IMR-90 (cell line): Measurements from ENCODE around the gene TXNDC11. TPM values are rescaled to one million over a fixed set of nuclear protein-coding genes. Genes with fewer than 3 reads are reported as not detected.

Source experiments
- ATAC-seq: fragments of 200-7000 bp; cut with Tn5 transposase; 2 replicates; pipeline ENCODE4 v1.9.1; 2020; ENCODE audit warnings: low read depth, mild to moderate bottlenecking, moderate library complexity
- BruUV-seq: library from RNA; stranded (reverse); fragments of 400-500 nt; replicated peaks from 2 replicates; lab custom pipeline; 2021; lab: Mats Ljungman, UMichigan
- CTCF ChIA-PET: fragments of 300-600 bp; formaldehyde crosslinking; extraction: SDS; loops from one replicate; lab custom pipeline; 2021; ENCODE audit warnings: antibody characterized with exemption; lab: Yijun Ruan, JAX
- POLR2A ChIA-PET: fragments of 300-600 bp; sonication (Branson Sonifier 250); formaldehyde crosslinking; loops from one replicate; lab custom pipeline; 2022; ENCODE audit warnings: antibody characterized with exemption; ENCODE audit not compliant: unreplicated experiment; lab: Charles Lee
- DNase-seq: peaks from one replicate; pipeline ENCODE4 v3.0.0; 2013
- H2AFZ ChIP-seq: replicated peaks from 2 replicates; pipeline ENCODE3; 2013; ENCODE audit warnings: low read length, mild to moderate bottlenecking; ENCODE audit not compliant: poor library complexity
- H2AK5ac ChIP-seq: 2 replicates; pipeline ENCODE4 v1.6.1; 2013; ENCODE audit warnings: low read depth, low read length, inconsistent platforms
- H2AK9ac ChIP-seq: replicated peaks from 2 replicates; pipeline ENCODE3; 2013; ENCODE audit warnings: mild to moderate bottlenecking, low read depth, low read length, moderate library complexity; ENCODE audit not compliant: poor library complexity
- H2BK120ac ChIP-seq: 2 replicates; pipeline ENCODE4 v1.6.1; 2013; ENCODE audit warnings: low read depth, low read length, inconsistent platforms
- H2BK15ac ChIP-seq: 3 replicates; pipeline ENCODE4 v1.6.1; 2013; ENCODE audit warnings: low read depth, low read length, inconsistent platforms
- H2BK20ac ChIP-seq: 2 replicates; pipeline ENCODE4 v1.6.1; 2013; ENCODE audit warnings: low read depth, mild to moderate bottlenecking, inconsistent platforms, low read length, moderate library complexity
- H2BK5ac ChIP-seq: 2 replicates; pipeline ENCODE4 v1.6.1; 2013; ENCODE audit warnings: mild to moderate bottlenecking, low read depth, low read length, inconsistent platforms; ENCODE audit not compliant: poor library complexity, severe bottlenecking
- H3K14ac ChIP-seq: replicated peaks from 2 replicates; pipeline ENCODE4 v1.6.1; 2013; ENCODE audit warnings: low read depth, low read length, inconsistent platforms
- H3K18ac ChIP-seq: 2 replicates; pipeline ENCODE4 v1.6.1; 2013; ENCODE audit warnings: low read depth, low read length, control low read depth
- H3K23ac ChIP-seq: 2 replicates; pipeline ENCODE4 v1.6.1; 2013; ENCODE audit warnings: low read depth, low read length, inconsistent platforms
- H3K27ac ChIP-seq: 2 replicates; pipeline ENCODE4 v1.5.1; 2013; ENCODE audit warnings: mild to moderate bottlenecking, control low read depth, low read length; ENCODE audit not compliant: insufficient read depth
- H3K27me3 ChIP-seq: 2 replicates; pipeline ENCODE4 v1.6.1; 2013; ENCODE audit warnings: low read length; ENCODE audit not compliant: control insufficient read depth, insufficient read depth
- H3K36me3 ChIP-seq: 2 replicates; pipeline ENCODE4 v1.6.1; 2013; ENCODE audit warnings: low read length, mixed read lengths; ENCODE audit not compliant: control insufficient read depth, insufficient read depth
- H3K4ac ChIP-seq: 2 replicates; pipeline ENCODE4 v1.6.1; 2013; ENCODE audit warnings: low read depth, low read length, inconsistent platforms
- H3K4me1 ChIP-seq: 2 replicates; pipeline ENCODE4 v1.6.1; 2013; ENCODE audit warnings: low read length, mixed read lengths; ENCODE audit not compliant: control insufficient read depth, insufficient read depth
- H3K4me2 ChIP-seq: 2 replicates; pipeline ENCODE4 v1.6.1; 2013; ENCODE audit warnings: low read depth, mild to moderate bottlenecking, control low read depth, low read length, moderate library complexity
- H3K4me3 ChIP-seq: 2 replicates; pipeline ENCODE4 v1.5.1; 2013; ENCODE audit warnings: low read depth, mild to moderate bottlenecking, control low read depth, low read length, moderate library complexity; ENCODE audit not compliant: insufficient read depth
- H3K56ac ChIP-seq: 2 replicates; pipeline ENCODE4 v1.6.1; 2013; ENCODE audit warnings: low read length, inconsistent platforms; ENCODE audit not compliant: insufficient read depth; ENCODE audit errors: extremely low read depth
- H3K79me1 ChIP-seq, 2 experiments: 2 replicates each; pipeline ENCODE4 v1.6.1; 2013; ENCODE audit warnings: low read length in 2 of 2, inconsistent platforms in 1 of 2, low read depth in 1 of 2
- H3K9ac ChIP-seq: 2 replicates; pipeline ENCODE4 v1.6.1; 2013; ENCODE audit warnings: low read depth, low read length, control low read depth
- H3K9me1 ChIP-seq: 2 replicates; pipeline ENCODE4 v1.6.1; 2013; ENCODE audit warnings: low read length, inconsistent platforms; ENCODE audit not compliant: insufficient read depth
- H3K9me3 ChIP-seq: 2 replicates; pipeline ENCODE4 v1.6.1; 2013; ENCODE audit warnings: low read length; ENCODE audit not compliant: control insufficient read depth, insufficient read depth
- H4K20me1 ChIP-seq: 2 replicates; pipeline ENCODE4 v1.6.1; 2013; ENCODE audit warnings: low read length, inconsistent platforms; ENCODE audit not compliant: insufficient read depth
- H4K5ac ChIP-seq: 2 replicates; pipeline ENCODE4 v1.6.1; 2013; ENCODE audit warnings: mild to moderate bottlenecking, low read depth, low read length, control low read depth
- H4K8ac ChIP-seq, 2 experiments: 2 replicates each; pipeline ENCODE4 v1.6.1; 2013; ENCODE audit warnings: low read depth in 2 of 2, low read length in 2 of 2, control low read depth in 1 of 2, inconsistent platforms in 1 of 2
- H4K91ac ChIP-seq: 2 replicates; pipeline ENCODE4 v1.6.1; 2013; ENCODE audit warnings: low read depth, low read length, inconsistent platforms; ENCODE audit not compliant: insufficient read depth
- BHLHE40 ChIP-seq: fragments of 150-350 bp; IDR thresholded peaks from 2 replicates; pipeline ENCODE4 v1.6.1; 2016; ENCODE audit warnings: mild to moderate bottlenecking, low read depth, low read length
- CEBPB ChIP-seq: IDR thresholded peaks from 2 replicates; pipeline ENCODE4 v1.6.1; 2012; ENCODE audit warnings: low read depth, low read length, improper control_type of control experiment
- CHD1 ChIP-seq: IDR thresholded peaks from 2 replicates; pipeline ENCODE4 v1.6.1; 2012; ENCODE audit warnings: low read depth, low read length, improper control_type of control experiment
- FOS ChIP-seq: fragments of 150-350 bp; IDR thresholded peaks from 2 replicates; pipeline ENCODE4 v1.6.1; 2016; ENCODE audit warnings: low read depth, low read length
- MAFK ChIP-seq: IDR thresholded peaks from 2 replicates; pipeline ENCODE4 v1.6.1; 2012; ENCODE audit warnings: low read depth, low read length, improper control_type of control experiment
- MAZ ChIP-seq: IDR thresholded peaks from 2 replicates; pipeline ENCODE4 v1.6.1; 2012; ENCODE audit warnings: low read depth, mild to moderate bottlenecking, low read length, improper control_type of control experiment, moderate library complexity, borderline replicate concordance
- MXI1 ChIP-seq: IDR thresholded peaks from 2 replicates; pipeline ENCODE4 v1.6.1; 2012; ENCODE audit warnings: low read depth, mild to moderate bottlenecking, low read length, moderate library complexity, borderline replicate concordance
- NFE2L2 ChIP-seq: fragments of 150-350 bp; IDR thresholded peaks from 2 replicates; pipeline ENCODE4 v1.6.1; 2016; ENCODE audit warnings: low read depth, mild to moderate bottlenecking, low read length
- POLR2A ChIP-seq: IDR thresholded peaks from 2 replicates; pipeline ENCODE4 v1.6.1; 2012; ENCODE audit warnings: mild to moderate bottlenecking, low read depth, low read length
- RAD21 ChIP-seq: IDR thresholded peaks from 2 replicates; pipeline ENCODE4 v1.6.1; 2012; ENCODE audit warnings: low read length, improper control_type of control experiment
- RCOR1 ChIP-seq: IDR thresholded peaks from 2 replicates; pipeline ENCODE4 v1.6.1; 2012; ENCODE audit warnings: mild to moderate bottlenecking, low read length, improper control_type of control experiment; ENCODE audit not compliant: insufficient replicate concordance
- RFX5 ChIP-seq: IDR thresholded peaks from 2 replicates; pipeline ENCODE4 v1.8.0; 2012; ENCODE audit warnings: low read depth, mild to moderate bottlenecking, low read length, moderate library complexity
- SMC3 ChIP-seq: fragments of 150-350 bp; IDR thresholded peaks from 2 replicates; pipeline ENCODE4 v1.6.1; 2016; ENCODE audit warnings: low read depth, mild to moderate bottlenecking, antibody characterized with exemption, low read length, moderate library complexity
- WGBS, 2 experiments: methylation state at CpG; one replicate each; pipeline versions ENCODE4 v1.1.5 to v1.1.7; 2013; ENCODE audit warnings: missing lambda C conversion rate in 2 of 2; ENCODE audit not compliant: insufficient read length in 1 of 2; ENCODE audit errors: extremely low coverage in 2 of 2; 5-methylcytosine and 5-hydroxymethylcytosine counted together
- dilution Hi-C: fragments of 300-500 bp; cut with HindIII; formaldehyde crosslinking; loops from one replicate; pipeline ENCODE4 v1.14.3; 2018; ENCODE audit warnings: low sequenced_read_pairs; ENCODE audit not compliant: unreplicated experiment
- in situ Hi-C: fragments of 300-500 bp; cut with MboI; formaldehyde crosslinking; loops from 3 replicates; pipeline ENCODE4 v1.14.3; 2019; ENCODE audit warnings: low sequenced_read_pairs, inconsistent platforms, mixed read lengths
- intact Hi-C: fragments of 100-400 bp; cut with micrococcal nuclease; formaldehyde crosslinking; loops from 2 replicates; pipeline ENCODE4 v1.10.0; 2022
- polyA plus RNA-seq, 3 experiments: library from polyadenylated mRNA; depleted of rRNA; stranded (reverse); fragments of >200 nt; gene quantifications; 2 replicates each; pipeline ENCODE4 v1.2.3, GENCODE V29; 2012; ENCODE audit warnings: low replicate concordance in 1 of 3
- total RNA-seq: library from RNA; depleted of rRNA; stranded (reverse); fragments of >200 nt; gene quantifications from 2 replicates; pipeline ENCODE4 v1.2.3, GENCODE V29; 2012
- TF ChIP-seq, protein P1 (sequence below): fragments of 150-350 bp; IDR thresholded peaks from 2 replicates; pipeline ENCODE4 v1.6.1; 2017; ENCODE audit warnings: mild to moderate bottlenecking, antibody characterized with exemption, low read length, low read depth
- TF ChIP-seq, protein P2 (sequence below): conservative IDR thresholded peaks from 2 replicates; pipeline ENCODE4 v1.5.1; 2012; ENCODE audit warnings: mild to moderate bottlenecking, low read depth, low read length, improper control_type of control experiment
- TF ChIP-seq, protein P3 (sequence below): fragments of 150-350 bp; IDR thresholded peaks from 2 replicates; pipeline ENCODE4 v1.6.1; 2016; ENCODE audit warnings: low read depth, mild to moderate bottlenecking, low read length, moderate library complexity, borderline replicate concordance

Gene TXNDC11
- total and polyA plus RNA-seq, 2 of the 4 experiments (the other 2 are of a cell fraction), result 25.3 to 42.9 TPM

DNA sequence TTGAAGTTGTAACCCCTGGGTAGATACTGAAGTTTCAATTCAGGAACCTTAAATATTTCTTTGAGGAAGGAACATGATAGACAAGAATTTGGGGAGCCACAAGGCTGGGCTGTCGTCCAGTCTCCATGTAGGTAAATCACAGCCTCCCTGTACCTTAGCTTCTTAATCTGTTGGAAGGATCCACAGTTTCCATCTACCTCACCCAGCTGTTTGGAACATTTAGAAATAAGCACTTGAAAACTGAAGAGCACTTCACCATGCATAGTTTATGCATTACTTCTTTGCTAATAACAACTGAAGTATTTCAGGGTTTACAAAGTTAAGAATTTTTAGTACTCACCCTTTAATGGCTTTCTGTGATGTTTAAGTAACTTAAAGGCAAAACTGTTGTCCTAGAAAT, 17.2 kb downstream of the TXNDC11 start:
- ATAC-seq, result peak; percentile 90
- H4K8ac ChIP-seq, result no peak overlapping the region
- H2BK15ac ChIP-seq, result no peak overlapping the region
- dilution Hi-C loops, result no loop called here
- no peak overlapping the region for H3K4ac ChIP-seq
- CTCF ChIA-PET, result interaction anchor here (0.6 to 0.7 kb wide), 2 partner anchors 83 to 771 kb away, joined by 4 read pairs; no protein-coding TSS in a partner anchor
- peaks cover 27% of the 10 kb centered on the region for H3K36me3 ChIP-seq
- no peak overlapping the region; the same call in 1 of the 2 replicates for H3K23ac ChIP-seq
- H4K20me1 ChIP-seq, result peaks cover 5% of the 10 kb centered on the region; the same call in 1 of the 2 replicates
- H3K4me1 ChIP-seq, result peaks cover 5% of the 10 kb centered on the region
- H3K9me3 ChIP-seq, result no peaks in the 10 kb centered on the region
- TF ChIP-seq MAZ (no peak), CHD1 (no peak), POLR2A (no peak), SMC3 (no peak), NFE2L2 (no peak), BHLHE40 (no peak), RFX5 (no peak), RCOR1 (no peak), RAD21 (no peak), MXI1 (no peak), FOS (no peak), MAFK (no peak), CEBPB (no peak)
- TF ChIP-seq, protein P1, sequence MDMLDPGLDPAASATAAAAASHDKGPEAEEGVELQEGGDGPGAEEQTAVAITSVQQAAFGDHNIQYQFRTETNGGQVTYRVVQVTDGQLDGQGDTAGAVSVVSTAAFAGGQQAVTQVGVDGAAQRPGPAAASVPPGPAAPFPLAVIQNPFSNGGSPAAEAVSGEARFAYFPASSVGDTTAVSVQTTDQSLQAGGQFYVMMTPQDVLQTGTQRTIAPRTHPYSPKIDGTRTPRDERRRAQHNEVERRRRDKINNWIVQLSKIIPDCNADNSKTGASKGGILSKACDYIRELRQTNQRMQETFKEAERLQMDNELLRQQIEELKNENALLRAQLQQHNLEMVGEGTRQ, result no peak
- TF ChIP-seq, protein P2, sequence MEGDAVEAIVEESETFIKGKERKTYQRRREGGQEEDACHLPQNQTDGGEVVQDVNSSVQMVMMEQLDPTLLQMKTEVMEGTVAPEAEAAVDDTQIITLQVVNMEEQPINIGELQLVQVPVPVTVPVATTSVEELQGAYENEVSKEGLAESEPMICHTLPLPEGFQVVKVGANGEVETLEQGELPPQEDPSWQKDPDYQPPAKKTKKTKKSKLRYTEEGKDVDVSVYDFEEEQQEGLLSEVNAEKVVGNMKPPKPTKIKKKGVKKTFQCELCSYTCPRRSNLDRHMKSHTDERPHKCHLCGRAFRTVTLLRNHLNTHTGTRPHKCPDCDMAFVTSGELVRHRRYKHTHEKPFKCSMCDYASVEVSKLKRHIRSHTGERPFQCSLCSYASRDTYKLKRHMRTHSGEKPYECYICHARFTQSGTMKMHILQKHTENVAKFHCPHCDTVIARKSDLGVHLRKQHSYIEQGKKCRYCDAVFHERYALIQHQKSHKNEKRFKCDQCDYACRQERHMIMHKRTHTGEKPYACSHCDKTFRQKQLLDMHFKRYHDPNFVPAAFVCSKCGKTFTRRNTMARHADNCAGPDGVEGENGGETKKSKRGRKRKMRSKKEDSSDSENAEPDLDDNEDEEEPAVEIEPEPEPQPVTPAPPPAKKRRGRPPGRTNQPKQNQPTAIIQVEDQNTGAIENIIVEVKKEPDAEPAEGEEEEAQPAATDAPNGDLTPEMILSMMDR, result no peak
- TF ChIP-seq, protein P3, sequence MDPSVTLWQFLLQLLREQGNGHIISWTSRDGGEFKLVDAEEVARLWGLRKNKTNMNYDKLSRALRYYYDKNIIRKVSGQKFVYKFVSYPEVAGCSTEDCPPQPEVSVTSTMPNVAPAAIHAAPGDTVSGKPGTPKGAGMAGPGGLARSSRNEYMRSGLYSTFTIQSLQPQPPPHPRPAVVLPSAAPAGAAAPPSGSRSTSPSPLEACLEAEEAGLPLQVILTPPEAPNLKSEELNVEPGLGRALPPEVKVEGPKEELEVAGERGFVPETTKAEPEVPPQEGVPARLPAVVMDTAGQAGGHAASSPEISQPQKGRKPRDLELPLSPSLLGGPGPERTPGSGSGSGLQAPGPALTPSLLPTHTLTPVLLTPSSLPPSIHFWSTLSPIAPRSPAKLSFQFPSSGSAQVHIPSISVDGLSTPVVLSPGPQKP, result no peak
- no peak overlapping the region for H4K91ac ChIP-seq
- H3K79me1 ChIP-seq, result peaks cover 41 to 48% of the 10 kb centered on the region in 2 experiments
- no peaks in the 10 kb centered on the region for H3K27me3 ChIP-seq
- in situ Hi-C loops, result no loop called here
- H3K18ac ChIP-seq, result 0 out of 2 replicates have a peak overlapping the region, but pooled peaks have one; percentile 27
- no peak overlapping the region for H2BK20ac ChIP-seq
- no peak overlapping the region for H2BK120ac ChIP-seq
- H2AK9ac ChIP-seq, result no peak overlapping the region
- no peak overlapping the region for H2AK5ac ChIP-seq
- no peak overlapping the region for H3K14ac ChIP-seq
- H3K9me1 ChIP-seq, result peaks cover 4% of the 10 kb centered on the region; the same call in 1 of the 2 replicates
- no peak overlapping the region for H4K5ac ChIP-seq
- H3K4me3 ChIP-seq, result no peak overlapping the region
- POLR2A ChIA-PET, result no interaction called here
- H3K9ac ChIP-seq, result peak overlapping the region; percentile 41; the same call in 1 of the 2 replicates
- H3K56ac ChIP-seq, result no peak overlapping the region
- H3K27ac ChIP-seq, result peak overlapping the region; percentile 89; the same call in 1 of the 2 replicates
- intact Hi-C loops, result loop anchor here (5.0 kb wide), 1 partner anchor 83 kb away; no protein-coding TSS in a partner anchor
- peak overlapping the region; percentile 81 for H2BK5ac ChIP-seq
- peak; percentile 45 for DNase-seq
- no CpG with 5 or more reads among the region's 1 CpG for WGBS, 2 experiments
- H3K4me2 ChIP-seq, result peak overlapping the region; percentile 73
- no TSS peak for BruUV-seq
- no peak overlapping the region for H2AFZ ChIP-seq
